Thyroid gland (tissue), 4 donors: ENCODE data around the gene DOP1A.

ENCODE experiments used
- CTCF ChIP-seq, 6 experiments: fragments of 200-600 bp in 3 of 6; fragments of 450-650 bp in 3 of 6; sonication (generic) in 3 of 6; IDR thresholded peaks; one replicate each; pipeline ENCODE4 v1.5.1; 2016 to 2019; ENCODE audit warnings: antibody characterized with exemption in 6 of 6, mild to moderate bottlenecking in 2 of 6, inconsistent platforms in 1 of 6, moderate library complexity in 1 of 6
- POLR2A ChIP-seq, 2 donors: fragments of 450-650 bp; IDR thresholded peaks; one replicate each; pipeline ENCODE4 v1.6.1; 2017; ENCODE audit warnings: antibody characterized with exemption in 2 of 2, mild to moderate bottlenecking in 2 of 2, moderate library complexity in 1 of 2

DNA sequence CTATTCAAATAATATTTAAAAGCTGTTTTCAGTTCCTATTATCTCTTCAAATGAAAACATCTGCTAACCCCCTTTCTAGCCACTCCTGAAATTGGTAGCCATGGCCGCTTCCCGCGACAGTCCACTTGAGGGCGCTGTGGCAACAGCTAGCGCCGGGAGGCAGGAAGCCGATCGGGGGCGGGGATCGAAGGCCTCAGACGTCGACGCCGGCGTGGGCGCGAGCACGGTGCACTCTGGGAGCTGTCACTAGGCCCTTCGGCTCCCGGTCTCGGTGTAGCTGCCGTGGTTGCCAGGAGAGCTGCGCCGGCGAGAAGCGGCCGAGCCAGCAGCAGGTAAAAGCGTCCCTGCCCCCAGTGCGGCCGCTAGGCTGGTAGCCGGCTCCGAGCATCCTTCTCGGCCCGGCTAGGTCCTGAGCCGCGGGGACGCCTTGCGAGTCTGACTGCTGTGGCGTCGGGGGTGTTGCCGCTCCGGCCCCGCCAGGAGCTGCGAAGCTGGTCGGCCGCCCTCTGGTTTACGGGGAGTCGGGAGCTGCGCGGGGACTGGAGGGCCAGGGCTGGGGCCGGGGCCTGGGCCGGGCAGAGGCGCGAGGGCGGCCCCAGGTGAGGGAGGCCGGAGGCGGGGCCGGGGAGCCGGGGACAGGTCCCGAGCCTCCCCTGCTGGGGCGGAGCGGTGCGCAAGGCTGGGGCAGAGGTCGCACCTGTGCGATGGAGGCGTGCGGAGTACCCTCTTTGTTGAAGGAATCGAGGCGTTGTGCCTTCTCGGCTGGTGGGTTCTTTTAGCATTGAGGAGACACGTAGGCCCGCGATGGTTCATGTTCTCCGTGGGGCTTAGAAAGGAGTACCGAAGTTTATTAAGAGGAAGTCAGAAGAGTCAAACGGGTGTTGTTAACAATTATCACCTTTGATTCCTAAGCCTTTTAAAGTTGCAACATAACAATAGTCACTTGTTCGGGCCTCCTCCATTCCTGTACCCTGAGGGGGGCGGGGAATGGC is at the start of gene DOP1A:
- TF ChIP-seq POLR2A (IDR thresholded peaks at IDR 0.05) (peak in 1 of 2 donors; percentile 85), CTCF (IDR thresholded peaks at IDR 0.05) (peak; percentile 81 to 97 (median 92))
